ENCODE measurements around the gene RCOR1.
"Not testable (repeated sequence)": the region's sequence is repeated elsewhere in the genome, so short reads cannot be mapped to it uniquely, and the experiment has no call there.

RCOR1 gene

DNA sequence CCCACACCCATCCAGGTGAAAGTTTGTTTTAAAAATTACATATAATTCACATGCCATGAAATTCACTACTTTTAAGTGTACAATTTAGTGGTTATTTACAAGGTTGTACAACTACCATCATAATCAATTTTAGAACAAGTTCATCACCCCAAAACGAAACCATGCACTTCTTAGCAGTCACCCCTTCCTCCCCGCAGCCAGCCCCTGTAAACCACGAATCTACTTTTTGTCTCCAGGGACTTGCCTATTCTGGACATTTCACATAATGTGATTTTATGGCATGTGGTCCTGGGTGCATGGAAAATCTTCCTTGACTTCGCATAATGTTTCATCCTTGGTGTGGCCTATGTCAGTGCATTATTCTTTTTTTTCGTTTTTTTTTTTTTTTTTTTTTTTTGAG is 165.6 kb downstream of the RCOR1 start:
- DNase-seq, result no peak

DNA sequence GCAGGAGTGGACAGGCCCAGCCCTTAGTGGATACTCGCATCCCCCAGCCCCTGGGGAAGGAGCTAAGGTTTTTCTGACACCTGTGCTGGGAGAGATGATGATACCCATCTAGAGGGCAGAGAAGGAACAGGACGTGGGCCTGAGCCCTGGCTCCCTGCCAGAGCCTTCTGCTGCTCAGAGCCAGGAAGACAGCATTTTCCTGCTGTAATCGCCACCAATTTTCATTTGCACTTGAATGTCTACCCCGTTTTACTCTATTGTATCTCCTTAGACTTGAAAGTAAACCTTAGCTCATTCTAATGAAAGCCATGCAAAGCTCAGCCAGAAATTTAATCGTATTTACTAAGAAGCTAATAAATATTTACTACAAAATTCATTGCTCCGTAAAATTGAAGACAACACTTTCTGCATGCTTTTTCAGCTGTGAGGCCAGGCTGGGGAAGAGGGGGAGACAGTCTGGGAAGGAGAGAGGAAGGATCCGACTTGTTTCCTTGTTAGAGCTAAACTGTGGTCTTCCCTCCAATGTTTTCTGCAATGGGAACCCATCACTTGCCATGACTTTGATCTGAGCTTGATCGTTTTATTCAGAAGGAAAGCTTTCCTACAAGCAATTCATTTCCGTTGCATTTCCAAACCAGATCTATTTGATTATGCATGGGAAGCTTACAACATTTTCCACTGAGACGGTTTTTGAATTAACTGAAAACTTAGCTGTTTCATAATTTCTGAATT is 167.2 kb downstream of the RCOR1 start:
- DNase-seq, result no peak

DNA sequence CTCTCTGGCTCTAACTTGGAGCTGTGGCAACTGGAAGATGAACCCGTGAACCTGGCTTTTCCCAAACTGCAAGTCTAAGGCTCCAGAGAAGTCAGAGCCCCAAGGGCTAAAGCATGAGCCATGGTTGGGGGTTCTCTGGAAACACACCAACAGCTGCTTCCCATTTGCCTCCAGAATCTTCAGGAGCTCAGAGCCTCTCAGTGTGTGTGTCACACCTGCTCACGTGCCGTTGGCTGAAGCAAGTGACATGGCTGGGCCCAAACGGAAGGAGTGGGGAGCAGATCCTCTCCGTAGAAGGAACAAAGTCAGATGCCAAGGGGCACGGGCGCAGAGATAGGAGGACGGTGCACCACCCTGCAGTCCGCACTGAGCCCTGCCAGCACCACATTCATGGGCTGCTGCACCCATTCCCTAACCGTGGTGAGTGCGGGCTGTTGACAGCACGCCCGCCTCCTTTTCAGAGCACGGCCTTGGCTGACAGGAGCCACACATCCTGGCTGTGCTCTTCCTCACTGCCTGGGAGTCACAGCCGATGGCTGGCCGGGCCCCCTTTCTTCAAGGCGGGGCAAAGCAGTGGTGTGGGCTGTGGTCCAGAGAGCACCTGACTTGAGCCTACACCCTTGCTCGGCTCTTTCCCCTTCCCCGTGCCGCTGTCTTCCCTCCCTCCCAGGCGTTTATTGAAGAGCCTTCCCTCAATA is 168.2 kb downstream of the RCOR1 start:
- DNase-seq, result no peak

DNA sequence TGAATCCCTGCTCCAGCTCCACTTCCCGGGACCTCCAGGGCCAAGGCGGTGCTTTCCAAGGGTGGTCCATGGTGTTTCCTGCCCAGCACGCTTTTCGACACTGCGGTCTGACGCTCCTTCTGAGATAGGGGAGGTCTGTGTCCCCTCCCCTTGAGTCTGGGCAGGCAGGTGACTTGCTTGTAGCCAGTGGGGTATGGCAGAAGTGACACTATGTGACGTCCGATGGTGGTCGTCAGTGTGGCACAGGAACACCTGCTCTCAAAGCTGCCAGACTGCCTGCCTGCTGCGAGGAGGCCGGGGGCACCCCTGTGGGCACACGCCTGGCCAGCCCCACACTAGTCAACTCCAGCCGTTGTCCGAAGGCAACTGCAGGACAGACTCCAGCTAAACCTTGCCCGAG is 168.8 kb downstream of the RCOR1 start:
- no peak for DNase-seq

DNA sequence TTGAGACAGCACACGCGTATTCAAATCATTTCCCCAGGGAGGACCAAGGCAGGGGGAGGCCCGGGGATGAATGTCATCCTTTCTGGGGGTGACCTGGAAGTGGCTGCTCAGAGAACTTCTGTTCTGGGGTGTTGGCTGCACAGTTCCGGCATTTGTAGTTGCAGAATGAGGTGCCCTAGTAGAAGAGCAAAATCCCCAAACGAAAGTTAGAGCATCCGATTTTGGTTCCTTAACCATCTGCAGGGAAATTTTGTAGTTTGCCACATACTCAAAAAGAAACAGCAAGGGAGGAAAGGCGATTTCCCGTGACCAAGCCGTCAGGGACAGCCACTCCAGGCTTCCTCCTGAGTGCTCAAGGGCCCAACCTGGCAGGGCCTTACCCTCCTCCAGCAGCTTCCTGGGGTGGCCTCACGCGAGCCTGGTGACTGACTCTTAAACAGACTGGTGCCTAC is 171.8 kb downstream of the RCOR1 start:
- no peak for DNase-seq

DNA sequence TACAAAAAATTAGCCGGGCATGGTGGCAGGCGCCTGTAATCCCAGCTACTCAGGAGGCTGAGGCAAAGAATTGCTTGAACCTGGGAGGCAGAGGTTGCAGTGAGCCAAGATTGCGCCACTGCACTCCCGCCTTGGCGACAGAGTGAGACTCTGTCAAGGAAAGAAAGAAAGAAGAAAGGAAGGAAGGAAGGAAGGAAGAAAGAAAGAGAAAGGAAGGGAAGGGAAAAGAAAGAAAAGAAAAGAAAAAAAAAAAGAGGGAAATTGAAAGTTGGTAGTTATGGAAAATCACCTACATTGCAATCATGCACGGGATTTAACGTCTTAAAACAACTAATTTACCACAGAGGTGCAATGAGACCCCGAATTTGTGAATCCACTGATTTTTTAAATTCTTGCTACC is 173.3 kb downstream of the RCOR1 start:
- not testable (repeated sequence) for DNase-seq

DNA sequence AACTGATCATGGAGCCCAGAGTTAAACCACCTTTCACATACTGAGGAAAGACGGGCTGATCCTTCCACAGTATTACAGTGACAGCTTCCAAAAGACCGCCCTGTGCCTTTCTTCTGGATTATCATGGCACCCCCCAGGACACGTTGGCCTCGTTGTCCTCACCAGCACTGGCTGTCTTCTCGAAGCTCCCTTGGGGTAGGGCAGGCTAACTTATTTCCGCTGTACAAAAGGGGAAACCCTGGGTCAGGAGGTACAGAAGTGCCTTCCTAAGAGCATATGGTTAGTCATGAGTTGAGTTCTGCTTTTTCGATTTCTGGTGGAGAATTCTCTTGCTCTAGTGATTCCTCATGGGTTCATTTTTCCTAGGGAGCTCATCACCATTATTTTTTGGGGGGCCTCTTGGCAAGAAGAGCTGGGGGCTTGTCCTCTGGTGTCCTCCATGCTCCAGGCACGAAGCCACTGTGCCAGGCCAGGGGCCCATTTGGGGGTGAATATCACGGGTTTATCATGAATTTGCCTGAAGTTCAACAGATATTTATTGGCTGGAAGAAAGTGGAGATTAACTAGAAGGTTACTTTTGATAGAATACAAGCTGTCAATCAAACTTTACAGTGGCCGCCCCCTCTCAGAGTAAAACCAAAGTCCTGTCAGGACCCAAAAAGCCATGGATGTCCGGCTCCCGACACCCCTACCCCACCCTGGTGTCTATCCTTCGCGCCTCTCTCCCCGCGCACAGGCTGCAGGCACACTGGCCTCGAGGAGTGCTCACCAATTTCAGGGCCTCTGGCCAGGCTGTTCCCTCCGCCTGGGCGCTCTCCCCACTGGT is 176.0 kb downstream of the RCOR1 start:
- DNase-seq, result no peak

DNA sequence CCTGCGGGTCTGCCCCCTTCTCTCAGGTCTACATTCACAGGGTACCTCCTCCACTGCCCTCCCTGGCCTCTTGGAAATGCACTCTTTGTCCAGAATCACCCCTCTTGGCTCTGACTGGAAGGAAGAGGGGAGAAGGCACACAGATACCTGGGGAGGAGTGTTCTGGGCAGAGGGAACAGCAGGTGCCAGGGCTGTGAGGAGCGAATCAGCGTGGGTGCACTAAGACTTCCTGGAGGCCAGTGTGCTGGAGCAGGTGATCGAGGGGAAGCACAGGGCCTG is 176.5 kb downstream of the RCOR1 start:
- no peak for DNase-seq

DNA sequence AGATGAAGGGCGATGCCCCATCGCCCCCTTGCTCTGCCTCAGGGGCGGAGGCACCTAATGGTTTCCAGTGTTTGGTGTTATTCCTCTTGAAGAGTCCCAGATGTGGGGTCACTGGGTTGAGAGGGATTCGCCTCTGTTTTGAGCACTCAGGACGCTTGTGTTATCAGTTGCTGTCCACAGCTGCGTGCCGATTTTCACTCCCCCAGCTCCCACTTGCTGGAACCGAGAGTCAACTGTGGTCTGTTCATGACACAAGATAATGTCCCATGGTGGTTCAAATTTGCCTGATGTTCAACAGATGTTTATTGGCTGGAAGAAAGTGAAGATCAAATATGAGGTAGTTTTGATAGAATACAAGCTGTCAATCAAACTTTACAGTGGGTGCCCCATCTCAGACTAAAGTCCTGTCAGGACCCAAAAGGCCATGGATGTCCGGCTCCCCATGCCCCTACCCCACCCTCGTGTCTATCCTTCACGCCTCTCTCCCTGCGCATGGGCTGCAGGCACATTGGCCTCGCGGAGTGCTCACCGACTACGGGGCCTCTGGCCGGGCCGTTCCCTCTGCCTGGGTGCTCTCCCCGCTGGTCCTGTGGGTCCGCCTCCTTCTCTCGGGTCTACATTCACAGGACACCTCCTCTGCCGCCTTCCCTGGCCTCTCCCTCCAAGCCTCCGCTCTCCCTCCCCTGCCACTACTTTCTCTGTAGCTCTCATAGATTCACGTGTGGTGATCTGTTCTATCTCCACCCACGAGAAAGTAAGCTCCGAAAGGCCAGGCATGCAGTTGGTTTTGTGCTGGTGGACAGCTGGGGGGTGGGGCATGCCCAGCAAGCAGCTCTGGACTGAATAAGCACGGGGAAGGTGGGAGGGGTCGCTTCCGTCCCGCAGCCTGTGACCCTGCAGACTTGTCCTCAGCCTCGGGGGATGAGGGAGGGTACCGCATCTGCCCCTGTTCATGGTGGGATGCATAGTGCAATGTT is 178.0 kb downstream of the RCOR1 start:
- DNase-seq, result no peak

DNA sequence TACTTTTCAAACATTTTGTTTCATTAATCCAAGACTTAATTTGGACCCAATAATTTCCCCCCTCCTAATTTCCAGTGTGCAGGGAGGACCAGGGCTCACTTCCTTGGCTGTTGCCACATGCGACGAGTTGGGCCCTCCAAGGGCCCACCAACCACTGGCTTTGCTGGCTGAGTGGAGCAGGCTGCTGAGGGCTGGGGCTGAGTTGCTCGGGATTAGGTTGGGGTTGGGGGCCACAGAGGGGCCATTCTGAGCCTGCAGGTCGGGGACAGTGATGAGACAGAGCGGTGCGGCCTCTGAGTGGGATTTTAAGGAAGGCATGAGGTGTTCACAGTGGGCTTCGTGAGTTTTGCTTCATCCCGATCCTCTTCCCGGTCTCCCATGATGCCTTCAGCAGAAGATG is 178.7 kb downstream of the RCOR1 start:
- DNase-seq, result no peak

DNA sequence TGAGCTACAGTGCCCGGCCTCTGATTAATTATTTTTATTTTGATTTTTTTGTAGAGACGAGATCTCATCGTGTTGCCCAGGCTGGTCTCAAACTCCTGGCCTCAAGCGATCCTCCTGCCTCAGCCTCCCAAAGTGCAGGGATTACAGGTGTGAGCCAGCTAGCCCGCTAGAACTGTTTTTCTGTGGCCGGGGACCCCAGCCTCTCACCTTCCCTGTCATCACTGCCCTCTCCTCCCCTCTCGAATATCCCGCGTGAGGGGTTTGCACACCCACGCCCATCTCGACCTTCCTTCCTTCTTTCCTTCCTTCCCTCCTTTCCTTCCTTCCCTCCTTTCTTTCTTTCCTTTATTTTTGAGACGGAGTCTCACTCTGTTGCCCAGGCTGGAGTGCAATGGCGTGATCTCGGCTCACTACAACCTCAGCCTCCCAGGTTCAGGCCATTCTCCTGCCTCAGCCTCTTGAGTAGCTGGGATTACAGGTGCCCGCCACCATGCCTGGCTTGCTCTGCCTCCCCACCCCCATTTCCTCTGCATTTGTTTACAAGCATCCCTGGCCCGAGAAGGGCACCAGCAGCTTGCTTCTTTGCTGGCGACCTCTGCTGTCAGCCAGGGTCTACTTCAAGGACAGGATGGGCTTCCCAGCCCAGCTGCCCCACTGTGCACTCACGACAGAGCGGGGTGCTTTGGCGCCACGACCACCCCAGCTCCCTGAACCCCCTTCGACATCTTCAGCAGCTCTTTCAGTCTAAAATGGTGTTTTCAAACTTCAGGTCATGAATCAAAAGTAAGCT is 180.5 kb downstream of the RCOR1 start:
- peak; percentile 22 for DNase-seq

DNA sequence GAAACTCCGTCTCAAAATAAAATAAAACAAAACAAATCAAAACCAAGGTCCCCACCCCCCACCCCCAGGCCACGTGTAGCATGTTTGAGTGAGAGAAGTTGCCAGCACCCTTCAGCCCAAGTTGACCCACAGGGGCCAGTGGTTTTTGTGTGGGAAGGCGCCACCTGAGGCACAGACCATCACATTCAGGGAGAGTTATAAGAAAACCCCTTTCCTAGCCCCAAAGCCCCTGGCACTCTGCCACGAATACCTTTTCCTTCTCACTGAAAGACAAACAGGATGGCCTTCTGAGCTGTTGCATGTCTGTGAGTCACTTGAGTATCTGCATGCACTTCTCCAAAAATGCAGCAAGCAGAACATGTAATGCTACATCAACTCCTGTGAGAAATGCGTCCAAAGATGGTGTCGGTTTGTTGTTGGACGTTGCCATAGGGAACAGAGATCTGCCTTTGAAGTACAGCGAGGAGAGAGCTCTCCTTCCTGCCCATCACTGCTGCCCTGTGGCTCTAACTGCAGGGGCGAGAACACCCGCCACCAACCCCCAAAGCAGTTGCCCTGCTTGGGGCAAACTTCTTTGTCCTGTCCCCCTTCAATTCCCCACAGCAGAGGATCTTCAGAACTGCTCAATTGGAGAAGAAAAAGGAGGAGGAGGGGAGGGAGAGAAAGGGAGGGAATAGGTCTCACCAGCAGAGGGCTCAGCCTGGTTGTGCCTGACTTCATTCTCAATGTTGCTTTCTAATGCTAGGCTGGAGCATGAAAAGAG is 182.1 kb downstream of the RCOR1 start:
- peak; percentile 58 for DNase-seq

DNA sequence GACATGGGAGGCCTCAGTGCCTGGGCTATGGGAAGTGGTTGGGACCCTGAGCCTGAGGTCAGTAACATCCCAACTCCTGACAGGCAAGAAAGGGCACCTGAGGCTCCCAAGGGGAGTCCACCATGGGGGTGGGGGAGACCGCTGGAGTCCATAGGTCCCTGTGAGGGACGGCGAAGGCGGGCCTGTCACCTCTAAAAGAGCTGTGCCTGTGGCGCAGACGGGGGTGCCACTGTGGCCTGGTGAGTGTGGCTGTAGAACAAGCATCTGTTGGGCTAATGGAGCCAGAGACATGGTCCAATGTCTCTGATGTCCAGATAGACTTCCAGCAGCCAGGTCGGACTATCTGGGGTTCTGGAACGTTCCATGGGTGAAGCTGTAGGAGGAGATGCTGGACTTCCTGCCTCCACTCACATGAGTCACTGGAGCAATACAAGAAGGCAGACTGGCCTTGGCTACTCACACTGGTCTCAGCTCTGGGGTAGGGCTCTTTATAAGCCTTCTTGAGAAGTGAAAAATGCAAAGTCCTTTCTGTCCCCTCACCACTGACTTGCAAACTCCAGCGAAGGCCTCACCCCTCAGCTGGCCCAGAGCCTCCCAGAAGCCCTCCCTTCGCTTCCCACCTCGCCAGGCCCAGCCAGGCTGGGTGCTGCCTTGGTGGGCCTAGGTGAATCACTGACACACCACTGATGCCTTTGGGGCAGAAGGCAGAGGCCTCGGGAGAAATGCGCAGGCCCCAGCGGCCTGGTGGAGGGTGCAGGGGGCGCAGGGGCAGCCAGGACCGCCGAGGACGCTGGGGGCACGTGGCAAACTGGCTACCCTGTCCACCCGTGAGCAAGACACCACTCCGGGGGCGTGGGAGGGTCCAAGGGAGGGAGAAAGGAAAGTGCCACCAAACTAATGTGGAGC is 183.7 kb downstream of the RCOR1 start:
- no peak for DNase-seq

DNA sequence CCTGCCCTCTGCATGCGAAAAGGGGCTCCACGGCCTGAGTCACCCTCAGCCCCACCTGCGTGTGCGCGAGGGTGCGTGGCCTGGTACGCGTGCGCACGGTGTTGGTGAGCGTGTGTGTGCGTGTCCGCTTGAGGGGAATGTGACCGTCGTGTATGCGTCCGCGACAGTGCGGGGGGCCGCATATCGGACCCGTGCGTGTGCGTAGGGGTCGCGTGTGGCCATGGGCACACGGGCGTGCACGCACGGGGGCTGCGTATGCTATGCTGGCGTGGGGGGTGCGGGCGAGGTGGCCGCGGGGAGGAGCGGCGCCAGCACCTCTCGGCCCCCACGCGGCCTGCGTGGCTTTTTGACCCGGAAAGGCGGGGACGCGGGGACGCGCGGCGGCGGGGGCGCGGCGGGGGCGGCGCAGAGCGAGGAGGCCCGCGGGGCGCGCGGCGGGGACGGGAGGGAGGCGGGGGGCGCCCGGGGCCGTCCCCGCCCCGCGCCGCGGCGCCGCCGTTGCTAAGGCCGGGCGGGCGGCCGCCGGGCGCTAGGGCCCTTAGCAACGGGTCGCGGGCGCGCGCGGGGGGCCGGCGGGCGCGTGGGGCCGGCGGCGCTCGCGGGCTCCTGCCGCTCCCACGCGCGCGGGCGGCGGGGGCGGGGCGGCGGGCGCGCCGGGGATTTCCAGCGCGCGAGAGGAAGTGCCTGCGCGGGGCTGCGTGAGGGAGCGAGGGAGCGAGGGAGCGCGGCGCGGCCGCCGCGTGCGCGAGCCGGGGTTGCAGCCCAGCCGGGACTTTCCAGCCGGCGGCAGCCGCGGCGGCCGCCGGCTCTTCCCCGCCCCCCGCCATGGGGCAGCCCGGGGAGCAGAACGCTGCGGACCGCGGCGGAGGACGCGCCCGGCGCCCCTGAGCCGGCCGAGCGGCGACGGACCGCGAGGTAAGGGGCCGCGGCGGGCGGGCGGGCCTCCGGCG is 184.6 kb downstream of the RCOR1 start, which contains the start of gene TRAF3:
Gene TRAF3 (plus strand): TSS at position 689 of the 950 bp plus-strand sequence. CDS start 92,753 bp downstream, outside the sequence.
- DNase-seq, result no peak

DNA sequence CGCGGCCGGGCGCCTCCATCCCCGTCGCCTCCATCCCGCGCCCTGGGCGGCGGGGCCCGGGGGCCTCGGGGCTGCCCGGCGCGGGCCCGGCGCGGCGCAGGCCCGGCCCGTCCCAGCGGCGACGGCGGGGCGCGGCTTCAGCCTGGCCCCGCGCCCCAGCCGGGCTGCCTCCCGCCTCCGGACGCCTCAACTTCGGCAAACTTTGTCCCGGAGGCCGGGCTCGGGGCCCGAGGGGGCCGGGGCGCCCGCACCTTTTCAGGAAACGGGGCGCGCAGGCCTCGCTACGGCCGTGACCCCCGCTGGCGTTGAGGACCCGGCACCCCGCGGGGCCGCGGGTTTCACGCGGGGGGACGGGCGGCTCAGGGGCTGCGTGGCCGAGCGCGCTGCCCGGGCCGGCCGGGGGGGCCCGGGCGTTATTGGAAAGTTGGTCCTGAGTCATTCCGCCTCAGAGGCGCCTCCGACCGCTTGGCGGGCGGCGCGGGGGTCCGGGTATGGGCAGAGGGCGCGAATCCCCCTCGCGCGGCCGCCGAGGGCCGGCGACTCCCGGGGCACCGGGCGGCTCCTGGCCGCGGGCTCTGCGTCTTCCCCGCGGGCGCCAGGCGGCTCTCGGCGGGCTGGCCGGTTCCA is 185.4 kb downstream of the RCOR1 start:
- no peak for DNase-seq

DNA sequence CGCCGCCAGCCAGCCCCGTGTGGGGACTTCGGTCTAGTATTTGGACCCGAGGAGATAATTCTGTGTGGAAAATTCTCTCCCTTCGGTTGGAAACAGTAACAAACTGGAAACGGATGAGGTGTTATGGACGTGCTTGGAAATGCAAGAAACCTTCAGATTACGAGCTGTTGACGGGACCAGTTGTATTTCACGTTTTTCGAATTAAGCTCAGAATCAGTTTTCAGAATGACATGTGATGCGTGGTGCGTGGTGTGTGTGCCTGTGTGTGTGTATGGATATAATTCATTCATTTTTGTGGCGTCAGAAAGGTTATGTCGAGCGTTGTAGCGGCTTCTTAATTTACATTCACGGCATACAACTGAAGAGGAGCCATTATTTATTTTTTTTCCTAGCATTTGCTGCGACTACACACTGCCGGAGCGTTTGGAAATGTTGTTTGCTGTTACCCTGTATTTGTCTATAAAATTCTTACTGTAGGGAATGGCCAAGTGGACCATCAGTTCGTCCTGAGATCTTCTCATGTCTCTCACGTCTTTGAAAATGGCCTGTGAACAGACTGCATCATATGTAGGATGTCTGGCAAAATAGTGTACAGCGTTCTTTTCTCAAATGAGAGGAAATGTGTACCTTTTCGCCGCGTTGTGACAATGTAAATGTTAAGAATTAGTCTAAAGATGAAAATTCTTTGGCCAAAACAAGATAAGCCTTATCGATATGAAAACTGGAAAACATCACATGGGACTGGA is 186.1 kb downstream of the RCOR1 start:
- DNase-seq, result no peak

DNA sequence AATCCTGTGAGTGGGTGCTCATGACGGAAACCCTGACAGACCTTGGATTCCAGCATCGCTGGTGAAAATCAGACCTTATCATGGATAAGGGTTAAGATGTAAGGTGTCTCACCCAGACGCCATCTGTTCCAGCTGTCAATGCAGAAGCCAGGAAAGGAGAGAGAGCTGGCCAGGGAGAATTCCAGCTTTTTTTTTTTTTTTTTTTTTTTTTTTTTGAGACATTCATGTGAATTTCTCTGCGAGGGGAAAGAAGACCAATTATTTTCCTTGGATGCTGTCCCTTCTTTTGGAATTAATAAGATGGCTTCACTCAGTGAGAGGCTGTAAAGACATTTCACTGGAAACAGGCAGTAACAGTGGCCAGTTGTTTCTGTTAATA is 186.6 kb downstream of the RCOR1 start:
- DNase-seq, result no peak

Measured in SHP77 treated with DMSO at 0.1 percent for 48 hours (cell line).